MM.1S (cell line): Measurements from ENCODE around the gene MUC4.

Source experiments
- CTCF ChIP-seq: fragments of 300-600 bp; sonication (generic); IDR thresholded peaks from 2 replicates; pipeline ENCODE4 v1.5.1; 2016; ENCODE audit warnings: antibody characterized with exemption, low read length, mixed read lengths
- EZH2phosphoT487 ChIP-seq: fragments of 300-600 bp; sonication (generic); IDR thresholded peaks from 2 replicates; pipeline ENCODE4 v1.6.1; 2018; ENCODE audit warnings: antibody characterized with exemption, low read length

- TF ChIP-seq CTCF (no peak), EZH2phosphoT487 (no peak)
Measured at GRCh38 chr3:195754141-195754540, 57.6 kb downstream of the MUC4 start.
